HCT116 (cell line): ENCODE results near the gene USH1G. TPM values are rescaled to one million over a fixed set of nuclear protein-coding genes. Genes with fewer than 3 reads are reported as not detected.

ENCODE experiments used
- ATAC-seq: fragments of 200-7000 bp; cut with Tn5 transposase; 2 replicates; pipeline ENCODE4 v1.9.1; 2020; ENCODE audit warnings: mild to moderate bottlenecking, moderate library complexity
- BruUV-seq: library from RNA; stranded (reverse); fragments of 400-500 nt; replicated peaks from 2 replicates; lab custom pipeline; 2021; lab: Mats Ljungman, UMichigan
- CTCF ChIA-PET: fragments of 300-600 bp; sonication (Branson Sonifier 250); formaldehyde crosslinking; loops from one replicate; lab custom pipeline; 2021; ENCODE audit warnings: antibody characterized with exemption; lab: Charles Lee
- POLR2A ChIA-PET: fragments of 300-600, 350-600 bp; sonication (Branson Sonifier 250); formaldehyde crosslinking; loops from one replicate; lab custom pipeline; 2021; ENCODE audit warnings: antibody characterized with exemption; lab: Charles Lee
- RAD21 ChIA-PET, 2 experiments: fragments of 300-600 bp; sonication (Branson Sonifier 250); formaldehyde crosslinking; loops; one replicate each; lab custom pipeline; 2023; ENCODE audit warnings: low total read pairs in 2 of 2; ENCODE audit not compliant: uncharacterized antibody in 2 of 2, unreplicated experiment in 2 of 2, low non-redundant PET in 1 of 2; lab: Charles Lee
- DNase-seq: peaks from one replicate; pipeline ENCODE4 v3.0.0-alpha.2; 2010; ENCODE audit warnings: low read depth, low spot score
- H2AFZ ChIP-seq: fragments of 200-600 bp; shearing (Covaris generic), sonication (generic); 2 replicates; pipeline ENCODE4 v1.6.1; 2017; ENCODE audit warnings: low read depth, mixed run types, mixed read lengths, antibody characterized with exemption, low read length; ENCODE audit not compliant: poor library complexity, severe bottlenecking
- H3K27ac ChIP-seq: 2 replicates; pipeline ENCODE4 v1.5.1; 2012; ENCODE audit warnings: low read depth, low read length
- H3K27me3 ChIP-seq: fragments of 200-600 bp; sonication (generic); 2 replicates; pipeline ENCODE4 v1.6.1; 2016; ENCODE audit warnings: mixed run types, low read length, mixed read lengths; ENCODE audit not compliant: insufficient read depth
- H3K36me3 ChIP-seq, 2 experiments: fragments of 200-500 bp in 1 of 2; fragments of 200-600 bp in 1 of 2; sonication (Bioruptor generic) in 1 of 2; sonication (generic) in 1 of 2; 2 replicates each; pipeline versions ENCODE4 v1.5.1 to v1.6.1; 2014 to 2016; ENCODE audit warnings: low read length in 2 of 2, inconsistent platforms in 1 of 2, mixed read lengths in 1 of 2, mixed run types in 1 of 2; ENCODE audit not compliant: insufficient read depth in 2 of 2, control insufficient read depth in 1 of 2
- H3K4me1 ChIP-seq, 2 experiments: fragments of 200-600 bp in 1 of 2; sonication (generic) in 1 of 2; 2 replicates each; pipeline versions ENCODE4 v1.5.1 to v1.6.1; 2012 to 2017; ENCODE audit warnings: low read length in 2 of 2, inconsistent platforms in 1 of 2, mild to moderate bottlenecking in 1 of 2, mixed read lengths in 1 of 2, mixed run types in 1 of 2, moderate library complexity in 1 of 2; ENCODE audit not compliant: insufficient read depth in 2 of 2, control insufficient read depth in 1 of 2
- H3K4me2 ChIP-seq: fragments of 200-600 bp; sonication (generic); 2 replicates; pipeline ENCODE4 v1.6.1; 2017; ENCODE audit warnings: mixed run types, low read length, mixed read lengths
- H3K4me3 ChIP-seq, 2 experiments: fragments of 200-600 bp in 1 of 2; sonication (generic) in 1 of 2; replicated peaks in 1 of 2; 2 replicates each; pipeline ENCODE4 v1.5.1; 2011 to 2016; ENCODE audit warnings: low read length in 2 of 2, control low read depth in 1 of 2, low read depth in 1 of 2, mild to moderate bottlenecking in 1 of 2, mixed read lengths in 1 of 2, mixed run types in 1 of 2
- H3K79me2 ChIP-seq: fragments of 200-600 bp; sonication (generic); 2 replicates; pipeline ENCODE4 v1.6.1; 2017; ENCODE audit warnings: mild to moderate bottlenecking, mixed run types, low read length, moderate library complexity, mixed read lengths; ENCODE audit not compliant: insufficient read depth
- H3K9ac ChIP-seq: fragments of 200-600 bp; sonication (generic); 2 replicates; pipeline ENCODE4 v1.6.1; 2016; ENCODE audit warnings: low read length, mixed read lengths
- H3K9me2 ChIP-seq: fragments of 200-600 bp; sonication (generic), shearing (Covaris generic); 2 replicates; pipeline ENCODE4 v1.6.1; 2017; ENCODE audit warnings: mixed run types, mild to moderate bottlenecking, moderate library complexity; ENCODE audit not compliant: insufficient read depth
- H3K9me3 ChIP-seq, 2 experiments: fragments of 200-500 bp in 1 of 2; fragments of 200-600 bp in 1 of 2; sonication (Bioruptor generic) in 1 of 2; sonication (generic) in 1 of 2; 2 replicates each; pipeline ENCODE4 v1.6.1; 2014 to 2017; ENCODE audit warnings: low read length in 2 of 2, mixed read lengths in 2 of 2, inconsistent platforms in 1 of 2, low read depth in 1 of 2, mild to moderate bottlenecking in 1 of 2, mixed run types in 1 of 2, moderate library complexity in 1 of 2; ENCODE audit not compliant: control insufficient read depth in 1 of 2, insufficient read depth in 1 of 2
- H4K20me1 ChIP-seq: fragments of 200-600 bp; sonication (generic), shearing (Covaris generic); 2 replicates; pipeline ENCODE4 v1.6.1; 2017; ENCODE audit warnings: mixed run types, mild to moderate bottlenecking, moderate library complexity; ENCODE audit not compliant: insufficient read depth
- ATF3 ChIP-seq: IDR thresholded peaks from 2 replicates; pipeline ENCODE4 v1.6.1; 2012
- CBX3 ChIP-seq: IDR thresholded peaks from 2 replicates; pipeline ENCODE4 v1.6.1; 2012; ENCODE audit warnings: low read depth
- CEBPB ChIP-seq: IDR thresholded peaks from 2 replicates; pipeline ENCODE4 v1.6.1; 2012; ENCODE audit warnings: low read depth
- EGR1 ChIP-seq: IDR thresholded peaks from 2 replicates; pipeline ENCODE4 v1.6.1; 2012; ENCODE audit warnings: low read depth
- ELF1 ChIP-seq: IDR thresholded peaks from 2 replicates; pipeline ENCODE4 v1.6.1; 2012; ENCODE audit warnings: low read depth, borderline replicate concordance
- EZH2 ChIP-seq: fragments of 200-600 bp; sonication (generic); IDR thresholded peaks from 2 replicates; pipeline ENCODE4 v1.6.1; 2017; ENCODE audit warnings: antibody characterized with exemption, mixed run types
- EZH2phosphoT487 ChIP-seq: fragments of 200-600 bp; IDR thresholded peaks from 2 replicates; pipeline ENCODE4 v1.6.1; 2018; ENCODE audit warnings: antibody characterized with exemption, borderline replicate concordance
- FOSL1 ChIP-seq: IDR thresholded peaks from 2 replicates; pipeline ENCODE4 v1.6.1; 2012; ENCODE audit warnings: low read depth
- JUND ChIP-seq: IDR thresholded peaks from 2 replicates; pipeline ENCODE4 v1.6.1; 2012
- POLR2A ChIP-seq: IDR thresholded peaks from 2 replicates; pipeline ENCODE4 v1.7.0; 2011; ENCODE audit warnings: borderline replicate concordance; ENCODE audit not compliant: insufficient read depth, insufficient read length; ENCODE audit errors: extremely low read depth
- RAD21 ChIP-seq: IDR thresholded peaks from 2 replicates; pipeline ENCODE4 v1.6.1; 2012; ENCODE audit warnings: low read depth, mild to moderate bottlenecking
- SP1 ChIP-seq: IDR thresholded peaks from 2 replicates; pipeline ENCODE4 v1.6.1; 2012; ENCODE audit warnings: low read depth
- SRF ChIP-seq: IDR thresholded peaks from 2 replicates; pipeline ENCODE4 v1.6.1; 2012; ENCODE audit warnings: low read depth
- TCF7L2 ChIP-seq: IDR thresholded peaks from 2 replicates; pipeline ENCODE4 v1.7.0; 2011; ENCODE audit warnings: borderline replicate concordance, inconsistent platforms; ENCODE audit not compliant: insufficient read depth, insufficient read length; ENCODE audit errors: extremely low read depth
- YY1 ChIP-seq: IDR thresholded peaks from 2 replicates; pipeline ENCODE4 v1.6.1; 2011; ENCODE audit warnings: low read length, low read depth, moderate library complexity, mild to moderate bottlenecking; ENCODE audit not compliant: insufficient replicate concordance; ENCODE audit errors: extremely low read depth
- intact Hi-C: fragments of 100-400 bp; cut with micrococcal nuclease; formaldehyde crosslinking; loops from 2 replicates; pipeline ENCODE4 v1.10.0; 2022
- total RNA-seq: library from RNA; stranded (reverse); gene quantifications from one replicate; pipeline ENCODE4 v1.2.1, GENCODE V29; 2021; ENCODE audit not compliant: unreplicated experiment
- TF ChIP-seq, protein P1 (sequence below), 3 experiments: fragments of 200-600 bp in 1 of 3; sonication (generic) in 1 of 3; IDR thresholded peaks in 2 of 3; conservative IDR thresholded peaks in 1 of 3; 2 replicates each; pipeline ENCODE4 v1.5.1; 2012 to 2017; ENCODE audit warnings: low read depth in 2 of 3, low read length in 2 of 3, antibody characterized with exemption in 1 of 3, borderline replicate concordance in 1 of 3, control low read depth in 1 of 3, mild to moderate bottlenecking in 1 of 3, mixed read lengths in 1 of 3, mixed run types in 1 of 3, moderate library complexity in 1 of 3; ENCODE audit not compliant: insufficient read depth in 1 of 3
- TF ChIP-seq, protein P2 (sequence below): IDR thresholded peaks from 2 replicates; pipeline ENCODE4 v1.6.1; 2012
- TF ChIP-seq, protein P3 (sequence below): IDR thresholded peaks from 2 replicates; pipeline ENCODE4 v1.6.1; 2011; ENCODE audit warnings: mild to moderate bottlenecking, low read length, moderate library complexity; ENCODE audit not compliant: insufficient replicate concordance; ENCODE audit errors: extremely low read depth

The USH1G gene
- total RNA-seq, 1 experiment from 2014 or later = 3.1 TPM

- Histone ChIP-seq H3K27me3 (no peaks in the 10 kb centered on the region), H3K9me2 (no peaks in the 10 kb centered on the region), H3K79me2 (peaks cover 12% of the 10 kb centered on the region), H3K9me3 (no peaks in the 10 kb centered on the region), H2AFZ (no peak overlapping the region), H3K36me3 (no peaks in the 10 kb centered on the region), H4K20me1 (no peaks in the 10 kb centered on the region), H3K27ac (peak overlapping the region; percentile 77), H3K4me2 (peak overlapping the region; percentile 99), H3K9ac (peak overlapping the region; percentile 90), H3K4me3 (peak overlapping the region; percentile 87 to 96), H3K4me1 (peaks cover 14 to 51% of the 10 kb centered on the region in 2 experiments)
- ATAC-seq = peak; percentile 46
- ChIA-PET POLR2A (interaction anchor here (0.6 to 2.3 kb wide), 18 partner anchors 11 to 307 kb away, joined by 3 to 23 read pairs (median 7); partner anchors contain the start of genes FADS6, GRIN2C and JPT1), CTCF (interaction anchor here (1.0 to 3.1 kb wide), 6 partner anchors 11 to 217 kb away, joined by 3 to 40 read pairs (median 8); partner anchors contain the start of gene OTOP2), RAD21 (interaction anchor here (1.2 to 2.3 kb wide), 2 partner anchors 31 to 87 kb away, joined by 3 to 11 read pairs; no protein-coding TSS in a partner anchor)
- DNase-seq = peak; percentile 71
- no TSS peak for BruUV-seq
- intact Hi-C loops = loop anchor here (5.0 kb wide), 3 partner anchors 83 to 158 kb away; partner anchors contain the start of gene NAT9
- TF ChIP-seq POLR2A = peak; percentile 47
- TF ChIP-seq JUND = no peak
- no peak for TF ChIP-seq ELF1
- TF ChIP-seq EZH2phosphoT487 = no peak
- TF ChIP-seq, protein P1, sequence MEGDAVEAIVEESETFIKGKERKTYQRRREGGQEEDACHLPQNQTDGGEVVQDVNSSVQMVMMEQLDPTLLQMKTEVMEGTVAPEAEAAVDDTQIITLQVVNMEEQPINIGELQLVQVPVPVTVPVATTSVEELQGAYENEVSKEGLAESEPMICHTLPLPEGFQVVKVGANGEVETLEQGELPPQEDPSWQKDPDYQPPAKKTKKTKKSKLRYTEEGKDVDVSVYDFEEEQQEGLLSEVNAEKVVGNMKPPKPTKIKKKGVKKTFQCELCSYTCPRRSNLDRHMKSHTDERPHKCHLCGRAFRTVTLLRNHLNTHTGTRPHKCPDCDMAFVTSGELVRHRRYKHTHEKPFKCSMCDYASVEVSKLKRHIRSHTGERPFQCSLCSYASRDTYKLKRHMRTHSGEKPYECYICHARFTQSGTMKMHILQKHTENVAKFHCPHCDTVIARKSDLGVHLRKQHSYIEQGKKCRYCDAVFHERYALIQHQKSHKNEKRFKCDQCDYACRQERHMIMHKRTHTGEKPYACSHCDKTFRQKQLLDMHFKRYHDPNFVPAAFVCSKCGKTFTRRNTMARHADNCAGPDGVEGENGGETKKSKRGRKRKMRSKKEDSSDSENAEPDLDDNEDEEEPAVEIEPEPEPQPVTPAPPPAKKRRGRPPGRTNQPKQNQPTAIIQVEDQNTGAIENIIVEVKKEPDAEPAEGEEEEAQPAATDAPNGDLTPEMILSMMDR (IDR thresholded peaks at IDR 0.05 in 2 of 3, conservative IDR thresholded peaks at IDR 0.05 in 1 of 3; ENCODE audit: borderline replicate concordance in 1 of 3, insufficient read depth in 1 of 3, low read depth in 2 of 3, low read length in 2 of 3) = no peak
- no peak for TF ChIP-seq SRF
- 0 out of 2 replicates have a peak, but pooled peaks have one; percentile 7 for TF ChIP-seq SP1
- TF ChIP-seq YY1 = peak; percentile 63
- TF ChIP-seq ATF3 = no peak
- TF ChIP-seq, protein P2, sequence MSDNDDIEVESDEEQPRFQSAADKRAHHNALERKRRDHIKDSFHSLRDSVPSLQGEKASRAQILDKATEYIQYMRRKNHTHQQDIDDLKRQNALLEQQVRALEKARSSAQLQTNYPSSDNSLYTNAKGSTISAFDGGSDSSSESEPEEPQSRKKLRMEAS = no peak
- TF ChIP-seq EZH2 = no peak
- no peak for TF ChIP-seq CBX3
- no peak for TF ChIP-seq RAD21
- TF ChIP-seq, protein P3, sequence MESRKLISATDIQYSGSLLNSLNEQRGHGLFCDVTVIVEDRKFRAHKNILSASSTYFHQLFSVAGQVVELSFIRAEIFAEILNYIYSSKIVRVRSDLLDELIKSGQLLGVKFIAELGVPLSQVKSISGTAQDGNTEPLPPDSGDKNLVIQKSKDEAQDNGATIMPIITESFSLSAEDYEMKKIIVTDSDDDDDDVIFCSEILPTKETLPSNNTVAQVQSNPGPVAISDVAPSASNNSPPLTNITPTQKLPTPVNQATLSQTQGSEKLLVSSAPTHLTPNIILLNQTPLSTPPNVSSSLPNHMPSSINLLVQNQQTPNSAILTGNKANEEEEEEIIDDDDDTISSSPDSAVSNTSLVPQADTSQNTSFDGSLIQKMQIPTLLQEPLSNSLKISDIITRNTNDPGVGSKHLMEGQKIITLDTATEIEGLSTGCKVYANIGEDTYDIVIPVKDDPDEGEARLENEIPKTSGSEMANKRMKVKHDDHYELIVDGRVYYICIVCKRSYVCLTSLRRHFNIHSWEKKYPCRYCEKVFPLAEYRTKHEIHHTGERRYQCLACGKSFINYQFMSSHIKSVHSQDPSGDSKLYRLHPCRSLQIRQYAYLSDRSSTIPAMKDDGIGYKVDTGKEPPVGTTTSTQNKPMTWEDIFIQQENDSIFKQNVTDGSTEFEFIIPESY = no peak
- no peak for TF ChIP-seq EGR1
- no peak for TF ChIP-seq TCF7L2
- no peak for TF ChIP-seq CEBPB
- TF ChIP-seq FOSL1 = no peak
These were observed 49.0 kb downstream of the USH1G start for GRCh38 chr17:74873874-74874614.
